Choroid plexus epithelial cell (primary cell): Measurements from ENCODE around the gene TP53BP2.

ENCODE experiments used
- DNase-seq: peaks from one replicate; pipeline ENCODE4 v3.0.0-alpha.2; 2010; ENCODE audit warnings: low read depth
- H3K4me3 ChIP-seq: 2 replicates; pipeline ENCODE4 v1.5.1; 2011; ENCODE audit warnings: low read depth, mild to moderate bottlenecking, control low read depth, low read length, moderate library complexity
- CTCF ChIP-seq: conservative IDR thresholded peaks from 2 replicates; pipeline ENCODE4 v1.5.1; 2011; ENCODE audit warnings: low read depth, mild to moderate bottlenecking, control low read depth, inconsistent platforms, low read length, moderate library complexity

Gene TP53BP2

GRCh38 chr1:223849352-223850254 is 3.9 kb upstream of the TP53BP2 start:
- H3K4me3 ChIP-seq = no peak overlapping the region
- TF ChIP-seq CTCF = no peak
- no peak for DNase-seq

- no peak for TF ChIP-seq CTCF
- no peak for DNase-seq
- H3K4me3 ChIP-seq = no peak overlapping the region
Measured at GRCh38 chr1:223848536-223848935, 2.8 kb upstream of the TP53BP2 start.

GRCh38 chr1:223847781-223848345 is 2.1 kb upstream of the TP53BP2 start:
- no peak overlapping the region for H3K4me3 ChIP-seq
- TF ChIP-seq CTCF = no peak
- DNase-seq = no peak

GRCh38 chr1:223845037-223845809 is 524 bp downstream of the TP53BP2 start:
- H3K4me3 ChIP-seq = peak overlapping the region; percentile 83
- DNase-seq = peak; percentile 80
- no peak for TF ChIP-seq CTCF

GRCh38 chr1:223844787-223845036 is 1.0 kb downstream of the TP53BP2 start:
- TF ChIP-seq CTCF = no peak
- no peak for DNase-seq
- peak overlapping the region; percentile 83 for H3K4me3 ChIP-seq

GRCh38 chr1:223843934-223844786 is 1.6 kb downstream of the TP53BP2 start:
- no peak for DNase-seq
- TF ChIP-seq CTCF = no peak
- peak overlapping the region; percentile 83 for H3K4me3 ChIP-seq
